Activated T-cell treated with anti-CD3 and anti-CD28 coated beads for 24 hours (primary cell): ENCODE data around the gene WWOX.
"Not testable (repeated sequence)": the region's sequence is repeated elsewhere in the genome, so short reads cannot be mapped to it uniquely, and the experiment has no call there.

Experiments used
- DNase-seq: peaks from one replicate; pipeline ENCODE4 v3.0.0-alpha.2; 2020; ENCODE audit warnings: low read depth

The WWOX gene

GRCh38 chr16:78577630-78578029 lies 478.2 kb downstream of the WWOX start:
- no peak for DNase-seq

DNA sequence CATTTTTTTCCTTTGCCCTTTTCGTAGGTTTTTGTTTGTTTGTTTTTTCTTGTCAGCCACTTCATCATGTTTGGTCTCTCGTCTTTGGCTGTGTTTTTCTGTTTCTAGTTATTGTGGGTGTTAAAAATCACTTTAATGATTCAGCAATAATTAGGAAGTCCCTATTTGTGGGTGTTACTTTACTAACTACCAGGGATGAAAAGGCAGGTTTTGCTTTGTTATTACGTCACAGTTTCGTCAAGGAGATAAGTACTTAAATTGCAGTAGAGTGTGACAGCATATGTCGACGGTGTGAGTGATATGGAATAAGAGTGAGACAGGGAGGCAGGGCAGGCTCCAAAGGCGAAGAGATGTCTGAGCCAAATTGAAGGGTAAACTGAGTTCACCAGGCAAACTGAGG lies 479.6 kb downstream of the WWOX start:
- DNase-seq = no peak

GRCh38 chr16:78583441-78583840 lies 484.0 kb downstream of the WWOX start:
- DNase-seq = no peak

DNA sequence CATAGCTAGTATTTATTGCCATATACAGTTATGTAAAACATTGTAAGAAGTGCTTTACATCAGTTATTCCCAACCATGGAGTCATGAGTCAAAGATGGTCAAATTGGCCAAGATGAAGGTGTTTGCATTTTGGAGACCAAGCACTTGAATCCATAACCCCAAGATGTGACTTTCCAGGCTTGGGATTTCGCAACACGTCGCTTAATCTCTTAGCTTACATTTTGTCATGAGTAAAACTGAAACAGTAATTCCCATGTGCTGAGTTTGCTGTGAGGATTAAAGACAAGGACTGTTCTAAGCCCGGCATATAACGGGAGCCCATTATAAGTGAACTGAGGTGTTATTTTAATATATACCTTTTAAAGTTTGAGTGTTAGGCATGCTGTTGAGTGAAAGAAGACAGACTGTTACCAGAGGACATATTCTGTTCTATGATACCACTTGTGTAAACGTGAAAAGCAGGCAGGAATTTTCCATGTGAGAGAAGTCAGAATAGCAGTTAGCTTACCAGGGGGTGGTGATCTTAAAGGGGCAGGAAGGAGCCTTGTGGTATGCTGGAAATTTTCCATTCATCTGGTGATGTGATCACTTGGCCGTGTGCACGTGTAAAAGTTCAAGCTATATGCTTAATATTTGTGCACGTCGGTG lies 484.9 kb downstream of the WWOX start:
- DNase-seq = no peak

DNA sequence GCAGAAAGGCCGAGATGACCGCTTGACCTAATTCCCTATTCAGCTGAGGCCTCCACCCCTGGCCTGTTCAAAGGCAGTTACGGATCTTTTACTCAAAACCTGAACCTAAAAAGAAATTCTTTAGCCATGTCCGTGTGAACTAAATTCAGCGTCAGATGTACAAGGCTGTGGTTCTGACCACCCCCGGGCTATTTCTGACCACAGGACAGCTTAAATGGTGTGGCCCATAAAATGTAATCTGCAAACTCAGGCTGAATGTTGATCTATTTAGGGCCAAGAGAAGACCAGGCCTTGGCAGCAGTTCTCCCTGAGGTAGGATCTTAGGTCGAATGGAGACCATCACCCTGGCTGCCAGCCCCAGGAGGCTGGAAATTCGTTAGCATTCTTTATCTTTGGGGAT lies 485.5 kb downstream of the WWOX start:
- no peak for DNase-seq

GRCh38 chr16:78589331-78589730 lies 489.9 kb downstream of the WWOX start:
- DNase-seq = no peak

DNA sequence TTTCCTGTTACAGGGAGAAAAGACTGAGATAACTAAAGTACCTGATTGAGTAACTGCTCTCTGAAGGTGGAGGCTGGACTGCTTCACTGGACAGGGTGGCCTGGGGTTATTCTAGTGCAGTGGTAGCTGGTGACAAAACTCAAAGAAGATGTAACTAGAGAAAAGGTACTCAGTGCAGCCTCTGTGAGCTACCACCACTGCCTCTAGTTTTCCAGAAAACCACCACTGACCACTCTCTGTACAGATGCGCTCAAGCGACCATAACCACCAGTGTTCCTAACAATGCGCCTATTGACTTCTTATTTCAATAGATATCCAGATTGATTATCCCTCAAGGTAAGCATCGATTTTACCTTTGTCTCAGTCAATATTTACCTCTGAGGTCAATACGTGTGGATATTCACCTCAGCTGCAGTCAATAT lies 492.2 kb downstream of the WWOX start:
- DNase-seq = no peak

GRCh38 chr16:78592111-78592510 lies 492.7 kb downstream of the WWOX start:
- DNase-seq = no peak

- DNase-seq = no peak
Measured at GRCh38 chr16:78593352-78593751, 493.9 kb downstream of the WWOX start.

DNA sequence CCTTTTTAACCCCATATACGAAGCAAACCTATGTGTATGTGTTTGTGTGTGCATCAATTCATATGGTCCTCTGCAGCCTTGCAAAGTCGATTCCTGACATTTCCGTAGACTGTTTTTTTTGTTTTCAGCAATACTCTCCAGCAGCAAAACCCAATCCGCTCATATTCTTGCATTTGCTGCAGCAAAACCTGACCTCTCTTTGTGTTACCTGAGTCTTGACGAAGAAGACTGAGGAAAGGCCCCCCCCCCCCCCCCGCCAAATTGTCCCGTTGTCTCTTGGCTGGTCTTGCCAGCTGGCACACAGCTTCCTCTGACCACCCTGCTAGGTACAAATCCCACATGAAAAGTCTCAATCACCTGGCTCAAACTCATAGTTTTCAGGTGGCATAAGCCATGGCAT lies 494.7 kb downstream of the WWOX start:
- no peak for DNase-seq

- DNase-seq = no peak
Measured at GRCh38 chr16:78596348-78596995, 497.0 kb downstream of the WWOX start.

- DNase-seq = no peak
Measured at GRCh38 chr16:78596996-78597422, 497.6 kb downstream of the WWOX start.

- no peak for DNase-seq
Measured at GRCh38 chr16:78597809-78598570, 498.5 kb downstream of the WWOX start.

DNA sequence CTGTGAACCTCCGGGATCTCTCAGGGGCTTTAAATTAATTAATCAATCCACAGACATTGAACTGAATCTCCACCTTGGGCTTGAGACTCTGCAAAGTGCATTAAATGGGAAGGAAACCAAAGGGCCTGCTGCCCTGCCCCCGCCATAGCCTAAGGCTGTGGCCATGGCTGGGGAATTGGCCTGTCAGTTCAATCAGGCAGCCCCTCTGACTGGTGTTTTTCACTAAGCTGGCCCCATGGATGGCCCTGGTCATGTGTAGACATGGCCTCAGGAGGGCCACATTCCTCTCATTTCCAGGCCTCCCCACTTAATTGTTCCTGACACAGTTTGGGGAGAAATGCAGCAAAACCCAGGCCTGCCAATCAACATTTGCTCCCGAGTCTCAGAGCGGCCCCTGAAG lies 499.8 kb downstream of the WWOX start:
- no peak for DNase-seq

GRCh38 chr16:78604423-78605062 lies 505.1 kb downstream of the WWOX start:
- not testable (repeated sequence) for DNase-seq

GRCh38 chr16:78605548-78606101 lies 506.2 kb downstream of the WWOX start:
- no peak for DNase-seq

- DNase-seq = no peak
Measured at GRCh38 chr16:78606545-78606944, 507.1 kb downstream of the WWOX start.

- DNase-seq = no peak
Measured at GRCh38 chr16:78607022-78607421, 507.6 kb downstream of the WWOX start.

- no peak for DNase-seq
Measured at GRCh38 chr16:78607465-78607864, 508.0 kb downstream of the WWOX start.

- DNase-seq = no peak
Measured at GRCh38 chr16:78608305-78608776, 508.9 kb downstream of the WWOX start.

GRCh38 chr16:78609402-78610274 lies 510.2 kb downstream of the WWOX start:
- DNase-seq = no peak
